HG02571 (cell line): ENCODE results near the gene CCDC28A.

Source experiments
- ATAC-seq: cut with Tn5 transposase; IDR thresholded peaks from one replicate; pipeline ENCODE4 v1.9.1; 2021; ENCODE audit warnings: mild to moderate bottlenecking, moderate library complexity; ENCODE audit not compliant: unreplicated experiment

The CCDC28A gene

DNA sequence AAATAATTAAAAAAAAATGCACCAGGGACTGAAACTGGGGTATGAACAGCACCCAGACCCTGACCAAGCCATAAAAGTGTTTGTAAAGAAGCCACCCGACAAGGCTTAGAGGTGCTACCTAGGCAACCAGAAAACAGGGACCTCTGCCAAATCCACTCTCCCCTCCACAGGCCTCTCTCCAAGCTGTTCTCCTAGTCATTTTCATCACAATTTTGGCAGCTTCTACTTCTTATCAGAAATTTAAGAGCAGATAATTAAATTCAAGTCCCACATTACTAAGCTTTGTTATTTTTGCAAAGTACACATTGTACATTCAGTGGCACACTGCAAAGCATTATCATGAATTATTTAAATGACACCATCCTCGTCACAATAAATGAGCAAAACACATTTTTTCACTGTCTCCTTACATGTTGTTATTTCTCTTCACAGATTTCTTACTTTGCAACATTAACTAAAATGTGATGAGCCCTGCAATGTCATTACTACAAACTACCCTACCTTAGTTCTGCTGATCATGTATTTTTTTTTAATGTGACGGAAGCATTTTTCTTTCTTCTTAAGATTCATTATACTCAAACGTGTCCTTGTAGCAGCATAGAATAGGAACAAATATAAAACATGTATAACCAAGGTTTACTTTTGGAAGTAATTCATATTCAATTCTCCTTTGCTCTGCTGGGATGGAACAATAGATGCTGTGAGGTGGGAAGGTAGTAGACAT lies 60.4 kb downstream of the CCDC28A start:
- no peak for ATAC-seq

DNA sequence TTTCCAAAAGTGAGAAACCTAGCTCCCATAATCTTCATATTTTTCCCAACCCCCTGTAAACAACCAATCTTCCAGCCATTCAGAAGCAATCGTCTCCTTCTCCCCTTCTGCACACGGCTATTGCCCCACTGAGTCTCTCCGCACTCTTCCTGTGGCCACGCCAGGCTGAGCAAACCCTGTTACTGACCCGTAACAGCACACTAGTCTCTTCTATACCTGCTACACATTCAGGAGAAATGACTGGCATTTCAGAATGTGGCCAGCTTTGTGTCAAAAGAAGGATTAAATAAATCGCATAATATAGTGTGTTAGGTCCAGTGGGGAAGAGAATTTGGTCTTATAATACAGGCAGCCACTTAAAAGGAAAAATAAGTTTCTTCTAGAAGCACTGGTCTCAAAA lies 63.7 kb downstream of the CCDC28A start:
- no peak for ATAC-seq
